ENCODE results near the gene ROPN1L.
"Not testable (repeated sequence)": the region's sequence is repeated elsewhere in the genome, so short reads cannot be mapped to it uniquely, and the experiment has no call there.

ROPN1L gene

GRCh38 chr5:10488144-10488543 is 46.5 kb downstream of the ROPN1L start:
- no peak overlapping the region for H3K27ac ChIP-seq
- TF ChIP-seq CTCF (conservative IDR thresholded peaks at IDR 0.05): no peak
- TF ChIP-seq ZFX (IDR thresholded peaks at IDR 0.05): no peak

GRCh38 chr5:10489810-10490426 is 48.2 kb downstream of the ROPN1L start:
- TF ChIP-seq CTCF (conservative IDR thresholded peaks at IDR 0.05) (no peak), ZFX (IDR thresholded peaks at IDR 0.05) (no peak)
- no peak overlapping the region for H3K27ac ChIP-seq

GRCh38 chr5:10490927-10491672 is 49.4 kb downstream of the ROPN1L start:
- no peak for TF ChIP-seq ZFX (IDR thresholded peaks at IDR 0.05)
- TF ChIP-seq CTCF (conservative IDR thresholded peaks at IDR 0.05): no peak
- H3K27ac ChIP-seq: no peak overlapping the region

- H3K27ac ChIP-seq: no peak overlapping the region
- TF ChIP-seq CTCF (conservative IDR thresholded peaks at IDR 0.05) (no peak), ZFX (IDR thresholded peaks at IDR 0.05) (no peak)
These were observed 50.0 kb downstream of the ROPN1L start for GRCh38 chr5:10491673-10492026.

- TF ChIP-seq ZFX (IDR thresholded peaks at IDR 0.05): no peak
- H3K27ac ChIP-seq: no peak overlapping the region
These were observed 52.2 kb downstream of the ROPN1L start for GRCh38 chr5:10493884-10494283.

GRCh38 chr5:10494497-10494896 is 52.8 kb downstream of the ROPN1L start:
- not testable (repeated sequence) for H3K27ac ChIP-seq

- no peak overlapping the region for H3K27ac ChIP-seq
- TF ChIP-seq CTCF (conservative IDR thresholded peaks at IDR 0.05): no peak
- TF ChIP-seq ZFX (IDR thresholded peaks at IDR 0.05): no peak
These were observed 55.9 kb downstream of the ROPN1L start for GRCh38 chr5:10497554-10497953.

- H3K27ac ChIP-seq: no peak overlapping the region
- TF ChIP-seq ZFX (IDR thresholded peaks at IDR 0.05) (no peak), CTCF (conservative IDR thresholded peaks at IDR 0.05) (no peak)
These were observed 56.7 kb downstream of the ROPN1L start for GRCh38 chr5:10498350-10498749.
